Epidermal melanocyte (primary cell): ENCODE measurements around the gene FOXRED2.
"Not testable (repeated sequence)": the region's sequence is repeated elsewhere in the genome, so short reads cannot be mapped to it uniquely, and the experiment has no call there.

Experiments
- DNase-seq: peaks from one replicate; pipeline ENCODE4 v3.0.0; 2011; ENCODE audit warnings: low spot score; ENCODE audit not compliant: insufficient read length

Gene FOXRED2

DNA sequence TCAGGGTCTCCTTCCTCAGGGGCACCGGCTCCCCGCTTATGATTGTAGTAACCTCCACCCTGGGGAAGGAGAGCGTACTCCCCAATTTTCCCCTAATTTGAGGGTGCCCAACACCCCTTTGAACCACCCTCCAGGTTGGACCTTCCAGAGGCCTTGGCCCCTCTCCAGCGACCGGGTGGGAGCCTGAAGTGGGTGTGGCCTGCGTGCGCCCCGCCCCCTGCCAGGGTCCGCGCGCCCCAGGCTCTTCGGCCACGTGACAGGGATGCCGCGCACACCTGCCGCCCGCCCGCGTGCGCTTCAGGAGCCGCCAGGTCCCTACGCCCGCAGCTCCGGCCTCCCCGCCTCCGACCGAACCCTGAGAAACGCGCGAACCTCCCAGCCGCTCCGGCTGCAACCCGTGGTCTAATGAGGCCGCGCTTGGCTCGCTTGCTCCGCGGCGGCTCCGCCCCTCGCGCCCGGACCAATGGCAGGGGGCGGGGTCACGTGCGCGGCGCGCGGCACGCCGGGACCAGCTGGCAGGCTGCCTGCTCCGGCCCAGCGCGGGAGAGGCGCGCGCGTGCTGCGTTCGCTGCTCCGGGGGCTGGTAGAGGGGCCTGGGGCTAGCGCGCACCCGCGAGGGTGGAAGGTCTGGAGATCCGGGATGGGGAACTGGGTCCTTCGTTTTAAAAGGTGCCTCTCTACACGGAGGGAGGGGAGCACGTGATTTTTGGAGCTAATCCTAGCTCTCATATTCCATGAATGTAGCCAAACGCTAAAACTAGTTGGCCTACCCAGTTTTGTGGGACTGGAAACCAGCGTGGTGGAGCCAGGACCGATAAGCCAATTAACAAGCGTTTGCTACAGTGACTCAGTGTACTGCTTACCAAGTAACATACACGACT is at the start of gene FOXRED2:
TSS of gene FOXRED2 (minus strand) at position 404 of the 881 bp plus-strand sequence. CDS start 618 bp downstream, outside the sequence.
- peak; percentile 98 for DNase-seq

DNA sequence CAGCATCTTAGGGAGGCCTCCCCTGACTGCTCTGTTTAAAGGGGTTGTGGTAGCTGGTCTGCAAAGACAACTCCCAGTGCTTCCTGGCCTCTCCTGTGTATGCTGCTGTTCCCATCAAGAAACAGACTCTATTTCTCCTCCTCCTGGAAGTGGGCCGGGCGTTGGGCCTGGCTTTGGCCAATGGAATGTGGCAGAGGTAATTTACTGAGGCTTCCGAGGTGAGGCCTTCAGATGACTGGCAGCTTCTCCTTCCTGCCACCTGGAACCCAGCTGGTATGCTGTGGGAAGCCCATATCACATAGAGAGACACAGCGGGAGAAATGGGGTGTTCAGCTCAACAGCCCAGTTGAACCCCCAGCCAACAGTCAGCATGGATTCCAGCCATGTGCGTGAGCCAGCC is 47.3 kb upstream of the FOXRED2 start:
- DNase-seq, result no peak

DNA sequence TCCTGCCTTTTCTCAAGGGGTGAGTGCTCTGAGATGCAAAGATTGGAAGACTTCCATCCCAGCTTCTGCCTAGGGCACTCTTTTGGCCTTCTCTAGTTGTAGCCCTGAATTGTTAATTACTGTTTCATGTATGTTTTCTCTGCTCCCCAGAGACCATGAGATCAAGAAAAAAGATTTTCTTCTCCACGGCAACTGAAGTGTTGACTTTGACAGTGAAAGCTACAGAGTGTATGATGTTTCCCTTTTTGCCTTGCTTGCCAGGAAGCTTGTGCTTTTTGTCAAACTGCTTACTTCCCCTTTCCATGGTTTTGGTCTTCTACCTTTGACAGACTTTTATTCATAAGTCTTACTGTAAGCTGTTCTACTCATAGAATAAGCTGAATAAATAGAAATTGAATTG is 45.4 kb upstream of the FOXRED2 start:
- no peak for DNase-seq

DNA sequence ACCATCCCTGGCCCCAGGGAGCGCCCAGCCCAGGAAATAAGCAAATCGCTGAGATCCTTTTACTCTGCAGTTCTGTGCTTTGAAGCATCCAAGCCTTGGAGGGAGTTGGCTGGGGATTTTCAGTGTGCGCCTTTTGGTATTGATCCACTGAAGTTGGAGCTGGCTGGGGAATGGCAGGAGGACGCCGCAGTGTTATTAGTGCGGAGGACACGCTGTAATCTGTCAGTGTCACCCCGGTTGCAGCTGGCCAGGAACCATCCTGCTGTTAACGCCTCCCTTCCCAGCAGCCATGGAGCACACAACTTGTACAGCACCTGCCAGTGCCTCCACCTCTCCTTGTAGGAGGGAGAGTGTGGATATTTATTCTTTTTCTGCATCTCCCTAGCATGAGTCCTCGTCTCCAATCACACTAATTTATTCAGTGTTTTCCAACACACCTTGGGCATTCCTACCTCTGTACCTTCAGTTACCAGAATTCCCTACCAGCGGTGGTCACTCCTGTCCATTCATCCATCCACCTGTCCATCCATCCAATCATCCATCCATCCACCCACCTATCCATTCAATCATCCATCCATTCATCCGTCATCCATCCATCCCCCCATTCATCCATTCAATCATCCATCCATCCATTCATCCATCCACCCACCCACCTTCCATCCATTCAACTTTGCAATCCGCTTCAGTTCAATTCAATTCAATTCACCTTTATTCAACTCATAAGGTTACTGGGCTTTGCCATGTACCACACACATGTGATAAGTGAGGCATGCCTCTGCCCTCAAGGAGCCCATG is 44.1 kb upstream of the FOXRED2 start:
- DNase-seq, result no peak

DNA sequence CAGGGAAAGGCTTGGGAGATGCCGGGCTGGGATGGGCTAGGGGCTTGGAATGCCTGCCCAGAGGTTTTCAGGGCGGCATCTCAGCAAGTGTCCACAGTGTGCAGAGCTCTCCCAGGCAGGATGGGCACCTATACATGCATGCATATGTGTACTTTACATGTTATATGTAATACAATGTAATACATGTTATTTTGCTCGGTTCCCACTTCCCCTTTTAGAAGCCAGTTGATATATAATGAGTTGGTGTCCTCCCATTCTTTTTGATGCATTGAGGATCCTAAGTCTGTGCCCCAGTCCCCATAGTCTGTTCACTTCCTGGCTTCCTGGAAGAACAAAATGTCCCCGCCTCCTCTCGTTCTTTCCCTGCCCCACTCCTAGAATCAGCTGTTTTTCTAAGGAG is 42.2 kb upstream of the FOXRED2 start:
- no peak for DNase-seq

DNA sequence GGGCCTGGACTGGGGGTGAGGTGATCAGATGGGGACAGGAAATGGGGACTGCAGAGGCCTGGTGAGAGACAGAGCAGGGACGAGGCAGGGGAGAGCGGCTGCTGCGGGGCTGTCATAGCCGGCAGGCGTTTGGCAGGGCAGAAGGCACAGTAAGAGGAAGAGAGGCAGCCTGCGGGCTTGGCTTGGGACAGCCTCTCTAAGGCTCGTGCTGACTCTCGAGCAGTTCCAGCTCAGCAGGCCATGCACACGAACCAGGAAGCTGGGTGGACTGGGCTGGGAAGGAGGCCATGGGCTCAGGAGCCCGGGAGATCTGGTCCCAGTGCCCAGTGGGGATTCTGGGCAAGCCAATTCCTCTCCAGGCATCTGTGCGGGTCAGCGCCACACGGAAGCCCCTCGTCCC is 41.8 kb upstream of the FOXRED2 start:
- DNase-seq, result no peak

DNA sequence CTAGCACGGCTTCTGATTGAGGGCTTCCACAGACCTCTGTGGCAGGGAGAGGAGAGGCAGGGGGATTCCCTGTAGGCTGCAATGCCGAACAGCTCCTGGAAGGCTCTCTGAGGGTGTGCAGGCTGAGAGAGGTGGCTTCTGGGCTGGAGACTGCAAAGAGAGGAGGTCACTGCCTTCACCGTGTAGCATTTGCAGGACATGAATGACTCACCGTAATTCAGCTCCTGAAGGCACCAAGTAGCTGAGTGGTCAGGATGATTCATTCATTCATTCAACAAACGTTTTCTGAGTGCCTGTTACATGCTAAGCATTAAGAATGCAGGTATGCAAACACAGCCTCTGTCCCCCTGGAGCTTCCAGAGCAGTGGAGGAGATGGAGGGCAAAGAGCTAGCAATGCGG is 40.1 kb upstream of the FOXRED2 start:
- DNase-seq, result no peak

DNA sequence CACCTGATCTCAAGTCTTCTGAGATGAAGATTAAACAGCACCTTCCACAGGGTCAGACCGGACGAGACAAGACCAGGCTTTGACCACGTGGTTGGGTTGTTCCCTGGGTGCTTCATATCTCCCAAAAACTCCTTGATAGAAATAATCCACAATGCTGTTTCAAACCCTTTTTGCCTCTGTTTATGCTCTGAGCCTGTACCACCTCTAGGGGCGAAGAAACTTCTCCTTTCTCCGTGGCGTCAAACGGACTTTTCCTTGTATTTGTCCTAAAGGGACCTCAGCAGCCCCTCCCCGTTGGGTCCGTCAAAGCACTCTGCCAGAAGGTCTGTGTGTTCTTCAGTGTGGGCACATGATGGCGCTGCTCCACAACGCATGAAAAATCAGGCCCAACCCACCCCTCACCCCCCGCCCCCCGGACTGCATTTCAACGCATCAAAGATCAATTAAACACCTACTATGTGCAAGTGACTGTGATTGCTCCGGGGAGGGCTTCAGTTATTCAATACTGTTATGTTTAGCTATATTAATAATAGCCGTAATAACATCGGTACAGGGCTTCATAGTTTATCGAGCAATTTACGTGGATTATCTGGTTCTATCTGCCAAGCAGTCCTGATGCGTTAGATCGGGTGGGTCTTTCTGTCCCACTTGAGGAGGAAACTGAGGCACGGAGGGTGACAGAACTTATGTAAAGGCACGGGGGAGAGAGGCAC is 39.4 kb upstream of the FOXRED2 start:
- DNase-seq, result peak; percentile 59

DNA sequence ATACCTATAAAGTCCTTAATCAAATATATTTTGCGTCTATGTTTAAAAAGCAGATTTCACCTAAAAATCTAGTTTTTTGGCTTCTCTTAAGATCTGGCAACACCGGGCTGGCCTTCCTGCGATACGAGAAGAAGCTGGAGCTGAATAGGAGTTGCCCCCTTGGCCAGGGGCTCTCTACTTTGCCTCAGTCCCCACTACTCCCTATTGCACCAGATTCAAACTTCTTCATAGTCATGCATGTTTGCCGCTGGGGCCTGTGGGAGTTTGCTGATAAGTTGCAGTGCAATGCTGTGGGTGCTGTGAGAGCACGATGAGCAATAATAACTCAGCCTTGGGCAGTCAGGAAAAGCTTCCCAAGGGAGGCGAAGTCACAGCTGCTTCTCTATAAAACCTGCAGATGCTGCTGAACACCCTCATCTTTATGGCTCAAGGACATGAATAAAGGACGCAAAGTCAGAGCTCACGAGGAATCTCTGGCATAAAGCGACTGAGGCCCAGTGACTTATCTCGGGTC is 37.3 kb upstream of the FOXRED2 start:
- no peak for DNase-seq

DNA sequence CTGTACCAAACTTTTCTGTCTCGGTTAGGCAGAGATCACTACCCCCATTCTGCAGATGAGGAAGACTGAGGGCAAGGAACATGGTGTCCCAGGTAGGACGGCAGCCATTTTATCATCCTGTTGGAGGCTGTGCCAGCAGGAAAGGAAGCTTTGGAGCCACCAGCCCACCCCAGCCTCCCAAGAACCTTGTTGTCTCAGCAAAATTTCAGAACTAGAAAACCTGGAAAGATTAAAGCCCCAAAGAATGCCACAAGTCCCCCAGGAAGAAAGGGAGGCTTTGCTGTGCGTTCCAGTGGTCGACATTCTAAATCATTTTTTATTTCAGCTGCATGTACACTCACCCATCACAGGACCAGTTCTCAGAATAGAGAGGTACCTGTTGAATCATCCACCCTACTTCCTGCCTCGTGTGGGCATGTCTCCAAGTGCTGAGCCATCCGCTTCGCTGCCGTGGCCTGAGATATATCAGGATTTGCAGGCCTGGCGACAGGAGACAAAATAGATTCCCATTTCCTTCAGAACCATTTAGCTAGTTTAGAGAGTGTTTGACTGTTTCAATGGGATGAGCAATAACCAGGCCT is 35.1 kb upstream of the FOXRED2 start:
- DNase-seq, result no peak

DNA sequence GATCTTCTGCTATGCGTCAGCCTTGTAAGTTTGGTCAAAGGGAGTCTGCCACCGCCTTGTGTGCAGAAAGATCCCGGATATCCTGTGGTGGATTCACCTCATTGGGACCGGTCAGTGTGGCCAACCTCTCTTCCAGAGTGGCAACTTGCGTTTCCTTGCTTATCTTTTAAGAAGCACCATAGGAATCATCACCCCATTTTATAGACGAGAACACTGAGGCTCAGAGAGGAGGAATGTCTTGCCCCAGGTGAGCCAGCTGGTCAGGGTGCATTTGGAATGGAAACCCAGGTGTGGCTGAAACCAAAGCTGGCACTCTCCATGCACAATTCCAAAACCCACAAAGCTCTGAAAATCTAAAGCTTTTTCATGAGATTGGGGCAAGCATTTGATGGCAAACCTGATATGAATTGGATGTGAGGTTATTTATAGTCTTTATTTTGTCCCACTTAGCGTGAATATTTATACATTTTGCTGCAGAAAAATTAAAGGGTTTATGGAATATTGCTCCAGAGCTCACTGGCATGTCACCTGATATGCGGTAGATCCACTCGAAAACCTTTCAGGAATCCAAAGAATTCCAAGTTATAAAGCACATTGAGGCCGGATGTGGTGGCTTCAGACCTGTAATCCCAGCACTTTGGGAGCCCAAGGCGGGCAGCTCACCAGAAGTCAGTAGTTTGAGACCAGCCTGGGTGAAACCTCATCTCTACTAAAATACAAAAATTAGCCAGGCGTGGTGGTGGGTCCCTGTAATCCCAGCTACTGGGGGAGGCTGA is 34.2 kb upstream of the FOXRED2 start:
- no peak for DNase-seq

DNA sequence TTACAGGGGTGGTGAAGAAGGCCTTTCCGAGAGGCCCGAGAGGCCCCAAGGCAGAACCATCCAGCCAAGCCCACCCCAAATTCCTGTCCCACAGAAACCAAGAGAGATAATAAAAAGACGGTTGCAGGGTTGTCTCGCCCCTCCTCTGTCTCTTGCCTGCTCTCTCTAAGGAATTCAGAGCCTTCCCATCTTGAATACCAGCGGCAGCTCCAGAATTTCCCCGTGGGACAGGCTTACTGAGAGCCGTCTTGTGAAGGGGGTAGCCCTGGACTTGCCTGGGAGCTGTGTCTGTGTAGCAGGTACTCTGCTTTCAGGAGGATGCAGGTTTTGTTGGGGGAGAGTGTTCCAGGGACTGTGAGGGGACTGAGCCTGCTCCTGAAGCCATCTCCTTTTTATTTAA is 31.7 kb upstream of the FOXRED2 start:
- DNase-seq, result no peak

DNA sequence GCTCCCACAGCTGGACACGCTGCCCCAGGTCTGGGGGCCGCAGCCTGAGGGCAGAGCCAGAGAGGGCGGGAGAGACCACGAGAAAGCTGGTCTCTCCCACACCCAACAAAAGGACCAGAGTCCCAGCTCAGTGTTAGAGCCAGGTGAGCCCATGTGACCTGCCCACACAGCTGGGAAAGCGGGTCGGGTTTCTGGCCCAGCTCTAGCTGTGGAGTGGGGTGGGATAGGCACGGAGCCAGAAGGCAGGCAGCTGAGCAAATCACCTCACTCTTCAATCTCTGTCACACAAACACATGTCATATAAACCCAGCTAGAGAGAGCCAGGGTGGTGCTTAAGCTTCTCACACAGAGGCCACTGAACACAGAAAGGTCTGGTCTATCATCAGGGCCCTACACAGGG is 29.9 kb upstream of the FOXRED2 start:
- no peak for DNase-seq

DNA sequence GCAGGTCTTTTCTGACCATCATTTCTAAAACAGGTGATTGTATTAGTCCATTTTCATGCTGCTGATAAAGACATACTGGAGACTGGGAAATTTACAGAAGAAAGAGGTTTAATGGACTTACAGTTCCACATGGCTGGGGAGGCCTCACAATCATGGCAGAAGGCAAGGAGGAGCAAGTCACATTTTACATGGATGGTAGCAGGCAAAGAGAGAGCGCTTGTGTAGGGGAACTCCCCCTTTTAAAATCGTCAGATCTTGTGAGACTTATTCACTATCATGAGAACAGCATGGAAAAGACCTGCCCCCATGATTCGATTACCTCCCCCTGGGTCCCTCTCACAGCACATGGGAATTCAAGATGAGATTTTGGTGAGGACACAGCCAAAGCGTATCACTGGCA is 26.5 kb upstream of the FOXRED2 start:
- not testable (repeated sequence) for DNase-seq

DNA sequence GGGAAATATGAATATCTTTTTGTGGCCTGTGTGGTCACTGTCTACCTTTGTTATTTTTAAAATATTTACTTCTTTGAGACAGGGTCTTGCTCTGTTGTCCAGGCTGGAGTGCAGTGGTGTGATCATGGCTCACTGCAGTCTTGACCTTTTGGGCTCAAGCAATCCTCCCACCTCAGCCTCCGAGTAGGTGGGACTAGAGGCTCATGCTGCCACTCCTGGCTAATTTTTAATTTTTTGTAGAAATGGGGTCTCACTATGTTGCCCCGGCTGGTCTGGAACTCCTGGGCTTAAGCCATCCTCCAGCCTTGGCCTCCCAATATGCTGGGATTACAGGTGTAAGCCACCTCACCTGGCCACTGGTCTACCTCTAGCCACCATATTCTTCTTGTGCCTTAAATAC is 25.6 kb upstream of the FOXRED2 start:
- no peak for DNase-seq

DNA sequence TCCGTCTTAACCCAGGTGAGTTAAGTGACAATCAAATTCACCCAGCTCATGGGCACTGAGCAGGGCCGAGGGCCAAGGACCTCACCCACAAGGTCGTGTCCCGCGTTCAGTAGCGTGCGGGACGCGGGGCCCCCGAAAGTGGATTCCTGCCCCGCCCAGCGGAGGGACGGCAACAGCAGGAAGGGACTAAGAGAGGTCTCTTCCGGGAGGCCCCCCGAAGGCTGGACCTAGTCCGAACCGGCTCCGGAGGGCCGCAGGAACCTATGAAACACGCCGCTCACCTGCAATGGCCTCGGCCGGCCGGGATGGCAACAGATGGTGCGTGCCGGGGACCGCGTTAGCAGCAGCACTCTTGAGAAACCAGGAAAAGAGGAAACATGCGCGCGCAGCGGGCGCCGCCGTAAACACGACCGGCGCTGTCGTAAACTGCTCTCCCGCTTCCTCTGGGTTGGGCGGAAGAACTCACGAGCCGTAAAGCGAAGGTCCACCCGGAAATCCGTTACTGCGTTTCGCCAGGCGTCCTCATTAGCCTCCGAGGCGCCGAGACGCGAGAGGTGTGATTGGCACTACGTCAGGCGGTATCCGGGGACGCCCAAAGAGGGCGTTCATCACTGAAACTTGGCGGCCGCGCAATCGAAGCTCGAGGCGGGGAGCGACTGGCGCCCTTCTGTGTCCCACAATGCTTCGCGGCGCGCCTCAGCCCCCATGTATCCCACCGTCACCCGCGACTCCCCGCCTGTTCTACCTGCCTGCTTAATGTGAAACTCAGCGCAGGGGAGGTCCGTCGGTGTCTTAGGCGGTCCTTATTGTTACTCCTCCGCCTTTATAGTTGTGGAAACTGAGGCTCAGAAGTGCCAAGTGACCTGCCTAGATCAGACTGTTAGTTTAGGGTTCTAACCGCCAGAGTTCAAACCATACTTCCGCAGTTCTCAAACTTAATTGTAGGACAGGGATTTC is 22.2 kb upstream of the FOXRED2 start, which contains the start of gene EIF3D:
TSS of gene EIF3D (minus strand) at position 372 of the 957 bp plus-strand sequence. CDS start 3,045 bp downstream, outside the sequence.
- DNase-seq, result peak; percentile 64

DNA sequence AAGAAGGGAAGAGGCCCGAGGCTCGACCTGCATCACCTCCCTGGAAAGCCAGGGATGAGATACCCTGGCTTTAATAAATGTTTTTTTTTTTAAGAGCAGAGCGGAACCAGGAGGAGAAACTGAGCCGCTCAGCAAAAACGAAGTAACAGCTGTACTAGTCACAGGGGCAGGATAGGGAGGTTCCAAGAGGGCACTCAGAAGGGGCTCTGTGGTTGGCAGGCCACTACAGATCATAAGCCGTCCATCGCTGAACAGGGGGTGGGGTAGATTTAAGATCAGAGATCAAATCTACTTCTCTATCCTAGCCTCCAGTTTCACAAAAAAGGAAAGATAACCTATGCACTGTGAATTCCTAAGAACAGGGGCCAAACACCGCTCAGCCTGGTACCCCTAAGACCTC is 21.5 kb upstream of the FOXRED2 start:
- no peak for DNase-seq

DNA sequence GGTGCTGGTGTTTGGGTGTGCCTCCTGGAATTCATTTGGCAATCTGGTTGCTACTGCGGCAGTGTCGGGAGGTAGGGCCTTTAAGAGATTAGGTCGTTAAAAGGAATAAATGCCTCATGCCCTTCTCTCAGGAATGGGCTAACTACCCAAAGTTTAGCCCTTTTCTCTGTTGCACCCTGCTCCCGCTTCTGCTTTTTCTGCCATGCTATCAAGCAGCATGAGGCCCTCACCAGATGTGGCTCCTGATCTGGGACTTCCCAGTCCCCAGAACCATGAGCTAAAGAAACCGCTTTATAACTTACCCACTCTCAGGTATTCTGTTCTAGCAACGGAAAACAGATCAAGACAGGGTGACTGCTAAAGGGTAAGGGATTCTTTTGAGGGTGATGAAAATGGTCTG is 15.8 kb upstream of the FOXRED2 start:
- no peak for DNase-seq

DNA sequence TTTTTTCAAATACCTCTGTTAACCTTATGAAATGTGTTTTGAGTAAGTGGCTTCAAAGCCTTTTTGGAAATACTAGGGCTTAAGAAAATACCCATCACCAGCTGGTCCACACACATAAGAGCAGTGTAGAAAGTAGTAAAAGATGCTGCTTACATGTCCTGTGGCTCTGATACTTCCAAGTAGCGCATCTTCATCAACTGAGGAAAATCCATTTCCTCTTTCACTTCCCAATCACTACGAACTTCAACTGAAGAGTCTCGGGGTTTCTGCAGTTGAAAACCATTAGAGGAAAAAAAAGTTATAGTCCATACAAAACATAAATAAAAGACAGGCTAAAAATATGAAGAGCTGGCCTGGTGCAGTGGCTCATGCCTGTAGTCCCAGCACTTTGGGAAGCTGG is 13.6 kb upstream of the FOXRED2 start:
- no peak for DNase-seq
